ENCODE data around the gene PDZD7.
"Not testable (repeated sequence)": the region's sequence is repeated elsewhere in the genome, so short reads cannot be mapped to it uniquely, and the experiment has no call there.

Gene PDZD7

GRCh38 chr10:100982916-100983830, 47.8 kb downstream of the PDZD7 start:
- no peak for DNase-seq

- DNase-seq = no peak
Observed at GRCh38 chr10:100981178-100981772, 49.7 kb downstream of the PDZD7 start.

GRCh38 chr10:100980711-100981110, 50.2 kb downstream of the PDZD7 start:
- DNase-seq = no peak

GRCh38 chr10:100980311-100980710, 50.6 kb downstream of the PDZD7 start:
- DNase-seq = no peak

- DNase-seq = no peak
Observed at GRCh38 chr10:100979791-100980272, 51.1 kb downstream of the PDZD7 start.

- no peak for DNase-seq
Observed at GRCh38 chr10:100978901-100979195, 52.1 kb downstream of the PDZD7 start.

- no peak for DNase-seq
Observed at GRCh38 chr10:100978121-100978900, 52.6 kb downstream of the PDZD7 start.

GRCh38 chr10:100977436-100977835, 53.5 kb downstream of the PDZD7 start:
- DNase-seq = no peak

GRCh38 chr10:100976906-100977305, 54.0 kb downstream of the PDZD7 start:
- no peak for DNase-seq

GRCh38 chr10:100975397-100975796, 55.5 kb downstream of the PDZD7 start:
- not testable (repeated sequence) for DNase-seq

GRCh38 chr10:100972904-100973535, 57.9 kb downstream of the PDZD7 start:
- DNase-seq = no peak

- no peak for DNase-seq
Observed at GRCh38 chr10:100972115-100972903, 58.6 kb downstream of the PDZD7 start.

GRCh38 chr10:100970914-100971811, 59.8 kb downstream of the PDZD7 start:
- no peak for DNase-seq

- no peak for DNase-seq
Observed at GRCh38 chr10:100970076-100970913, 60.6 kb downstream of the PDZD7 start.

GRCh38 chr10:100969187-100970075, 61.5 kb downstream of the PDZD7 start, which contains the start of gene SEMA4G:
TSS of gene SEMA4G (plus strand) at chr10:100969504. CDS start at chr10:100972913, 3,409 bp downstream.
- DNase-seq = peak; percentile 21 to 63 (median 31)

- DNase-seq = no peak
Observed at GRCh38 chr10:100968863-100969186, 62.1 kb downstream of the PDZD7 start.

GRCh38 chr10:100968062-100968736, 62.7 kb downstream of the PDZD7 start:
- no peak for DNase-seq

GRCh38 chr10:100967332-100967731, 63.6 kb downstream of the PDZD7 start:
- DNase-seq = no peak

All from suppressor macrophage (primary cell).